Transverse colon (tissue), 4 donors: ENCODE measurements around the gene CD163. TPM values are rescaled to one million over a fixed set of nuclear protein-coding genes. Genes with fewer than 3 reads are reported as not detected.
"Not testable (repeated sequence)": the region's sequence is repeated elsewhere in the genome, so short reads cannot be mapped to it uniquely, and the experiment has no call there.

Source experiments
- DNase-seq: peaks from one replicate; pipeline ENCODE4 v3.0.0-alpha.2; 2019
- H3K27ac ChIP-seq, 4 donors: fragments of 200-600 bp; sonication (generic); 2 replicates each; pipeline ENCODE4 v1.5.1; 2016 to 2018; ENCODE audit warnings: inconsistent platforms in 4 of 4
- H3K27me3 ChIP-seq: fragments of 200-600 bp; sonication (generic); 2 replicates; pipeline ENCODE4 v1.5.1; 2017; ENCODE audit warnings: inconsistent platforms
- H3K36me3 ChIP-seq, 4 donors: fragments of 200-600 bp; sonication (generic); 2 replicates each; pipeline ENCODE4 v1.5.1; 2017 to 2019; ENCODE audit warnings: inconsistent platforms in 4 of 4
- H3K4me1 ChIP-seq, 4 donors: fragments of 200-600 bp; sonication (generic); 2 replicates each; pipeline ENCODE4 v1.5.1; 2017 to 2020; ENCODE audit warnings: inconsistent platforms in 4 of 4
- H3K4me3 ChIP-seq, 4 donors: fragments of 200-600 bp; sonication (generic); 1 replicate in 1 of 4; 2 replicates in 3 of 4; pipeline versions ENCODE4 v1.5.1 to v1.6.1; 2017 to 2019; ENCODE audit warnings: inconsistent platforms in 4 of 4
- H3K9me3 ChIP-seq, 2 donors: fragments of 200-600 bp; sonication (generic); 2 replicates each; pipeline ENCODE4 v1.5.1; 2017 to 2019; ENCODE audit warnings: inconsistent platforms in 2 of 2
- EP300 ChIP-seq: sonication (generic); formaldehyde crosslinking; IDR thresholded peaks from one replicate; pipeline ENCODE4 v1.6.1; 2017; ENCODE audit warnings: antibody characterized with exemption, low read depth
- POLR2A ChIP-seq: fragments of 450-650 bp; IDR thresholded peaks from one replicate; pipeline ENCODE4 v1.6.1; 2016; ENCODE audit warnings: antibody characterized with exemption, mild to moderate bottlenecking, moderate library complexity
- POLR2AphosphoS5 ChIP-seq, 3 donors: sonication (generic); formaldehyde crosslinking; IDR thresholded peaks; one replicate each; pipeline ENCODE4 v1.6.1; 2016; ENCODE audit warnings: antibody characterized with exemption in 3 of 3
- WGBS, 2 donors: methylation state at CpG; one replicate each; pipeline ENCODE4 v1.1.5; 2018; ENCODE audit warnings: low coverage in 1 of 2; 5-methylcytosine and 5-hydroxymethylcytosine counted together
- in situ Hi-C, 4 donors: fragments of 200-750 bp; cut with MboI; loops; one replicate each; pipeline versions ENCODE4 v1.15.0 to v1.15.1; 2017; ENCODE audit warnings: low sequenced_read_pairs in 3 of 4, low pct_ligation_motif_present in 1 of 4, low pct_unique_long_range_greater_than_20kb in 1 of 4
- intact Hi-C: fragments of 100-400 bp; cut with DNase I; formaldehyde crosslinking; loops from one replicate; pipeline ENCODE4 v1.15.1; 2023; ENCODE audit warnings: low total_unique reads
- total RNA-seq, 4 donors: library from RNA; depleted of rRNA; stranded (reverse); fragments of >200 nt; gene quantifications; one replicate each; pipeline ENCODE4 v1.1.0, GENCODE V29; 2016
- TF ChIP-seq, protein P1 (sequence below), 5 experiments: fragments of 200-600 bp in 3 of 5; fragments of 450-650 bp in 2 of 5; sonication (generic) in 3 of 5; IDR thresholded peaks; 1 replicate in 2 of 5; 2 replicates in 3 of 5; pipeline ENCODE4 v1.5.1; 2016 to 2017; ENCODE audit warnings: antibody characterized with exemption in 5 of 5, inconsistent platforms in 3 of 5, mild to moderate bottlenecking in 2 of 5, moderate library complexity in 1 of 5

The CD163 gene
- total RNA-seq, 4 donors from 2014 or later: 14.9 to 80.3 (median 43.8) TPM

DNA sequence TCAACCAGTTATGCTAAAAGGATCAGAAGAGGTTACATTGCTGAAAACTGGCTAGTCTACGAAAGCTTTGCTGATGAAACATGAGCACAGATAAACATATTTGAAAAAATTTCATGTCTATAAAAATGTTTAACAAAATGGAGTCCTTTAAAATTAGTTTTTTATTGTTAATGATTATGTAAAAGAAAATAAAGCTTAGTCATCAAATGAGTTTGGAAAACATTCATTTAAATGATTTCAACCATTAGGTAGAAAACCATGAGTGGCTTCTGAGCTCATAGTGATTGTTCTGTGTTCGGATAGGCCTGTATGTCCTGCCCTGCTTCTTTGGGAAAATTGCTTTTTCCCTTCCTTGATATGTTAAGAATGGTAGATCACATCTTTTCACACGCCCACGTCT, 59.0 kb downstream of the CD163 start:
- Histone ChIP-seq H3K27ac (peak overlapping the region in 1 of 4 donors; percentile 7), H3K4me1 (peaks cover 0 to 3% (median 0%) of the 10 kb centered on the region in 4 donors), H3K27me3 (peaks cover 18% of the 10 kb centered on the region), H3K4me3 (no peak overlapping the region), H3K36me3 (no peaks in the 10 kb centered on the region), H3K9me3 (no peaks in the 10 kb centered on the region)
- WGBS, 2 donors: 79 to 80% methylated on average over 4 of the region's 4 CpGs
- intact Hi-C loops (no loop called here), in situ Hi-C loops (no loop called here)
- TF ChIP-seq POLR2AphosphoS5 (IDR thresholded peaks at IDR 0.05) (no peak), EP300 (no peak), POLR2A (no peak)
- TF ChIP-seq, protein P1, sequence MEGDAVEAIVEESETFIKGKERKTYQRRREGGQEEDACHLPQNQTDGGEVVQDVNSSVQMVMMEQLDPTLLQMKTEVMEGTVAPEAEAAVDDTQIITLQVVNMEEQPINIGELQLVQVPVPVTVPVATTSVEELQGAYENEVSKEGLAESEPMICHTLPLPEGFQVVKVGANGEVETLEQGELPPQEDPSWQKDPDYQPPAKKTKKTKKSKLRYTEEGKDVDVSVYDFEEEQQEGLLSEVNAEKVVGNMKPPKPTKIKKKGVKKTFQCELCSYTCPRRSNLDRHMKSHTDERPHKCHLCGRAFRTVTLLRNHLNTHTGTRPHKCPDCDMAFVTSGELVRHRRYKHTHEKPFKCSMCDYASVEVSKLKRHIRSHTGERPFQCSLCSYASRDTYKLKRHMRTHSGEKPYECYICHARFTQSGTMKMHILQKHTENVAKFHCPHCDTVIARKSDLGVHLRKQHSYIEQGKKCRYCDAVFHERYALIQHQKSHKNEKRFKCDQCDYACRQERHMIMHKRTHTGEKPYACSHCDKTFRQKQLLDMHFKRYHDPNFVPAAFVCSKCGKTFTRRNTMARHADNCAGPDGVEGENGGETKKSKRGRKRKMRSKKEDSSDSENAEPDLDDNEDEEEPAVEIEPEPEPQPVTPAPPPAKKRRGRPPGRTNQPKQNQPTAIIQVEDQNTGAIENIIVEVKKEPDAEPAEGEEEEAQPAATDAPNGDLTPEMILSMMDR (IDR thresholded peaks at IDR 0.05): no peak
- DNase-seq: no peak

DNA sequence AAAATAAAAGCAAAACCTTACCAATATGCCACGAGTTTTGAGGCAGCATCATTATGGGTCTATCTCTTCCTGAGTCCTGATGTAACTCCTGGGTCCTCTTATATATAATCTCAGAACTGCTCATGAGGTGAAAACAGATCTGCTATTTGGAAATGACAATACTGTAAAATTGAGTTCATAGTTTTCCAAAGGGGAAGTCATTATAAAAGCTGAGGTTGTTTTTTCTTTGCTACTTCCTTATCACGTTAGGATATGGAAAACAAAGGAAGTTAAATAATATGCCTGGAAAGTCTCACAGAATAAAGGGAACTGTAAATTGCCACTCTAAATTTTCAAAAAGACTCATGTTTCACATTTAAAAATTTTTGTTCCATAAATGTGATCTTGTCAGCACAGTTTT, 59.5 kb downstream of the CD163 start, which contains the start of gene CD163L1:
Gene CD163L1, minus strand, starts transcription at position 78 of the 400 bp plus-strand sequence. Its CDS starts 26 bp downstream, at position 52.
- H3K27ac ChIP-seq: peak within 1 kb of the TSS in 2 of 4 donors; percentile 7 to 12
- no peak within 1 kb of the TSS for H3K4me3 ChIP-seq
- no peaks in the 10 kb centered on the region for H3K9me3 ChIP-seq
- DNase-seq: no peak
- WGBS, 2 donors: 21 to 35% methylated on average over 2 of the region's 2 CpGs
- intact Hi-C loops: no loop called here
- no peaks in the 10 kb centered on the region for H3K36me3 ChIP-seq
- H3K4me1 ChIP-seq: peaks cover 0 to 3% (median 0%) of the 10 kb centered on the region in 4 donors
- H3K27me3 ChIP-seq: peaks cover 18% of the 10 kb centered on the region
- in situ Hi-C loops: no loop called here
- no peak for TF ChIP-seq EP300
- peak; percentile 22 for TF ChIP-seq POLR2A

DNA sequence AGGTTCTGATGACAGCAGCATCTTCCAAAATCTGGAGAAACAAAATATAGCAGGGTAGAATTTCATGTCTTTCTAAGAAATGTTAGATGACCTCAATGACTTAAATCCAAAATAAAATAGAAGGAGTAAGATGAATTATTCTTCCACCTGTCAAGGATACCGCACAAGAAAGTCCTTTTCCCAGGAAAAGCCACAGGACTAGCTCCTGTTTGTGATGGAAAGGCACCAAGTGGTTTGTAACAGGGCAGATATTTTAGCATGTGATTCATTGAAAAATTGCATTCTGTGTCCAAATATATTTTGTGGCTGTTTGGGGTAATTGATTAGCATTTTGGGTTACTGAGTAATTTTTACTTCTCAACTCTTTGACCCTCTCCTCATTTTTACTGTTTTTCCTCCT, 62.4 kb downstream of the CD163 start:
- DNase-seq: no peak
- no peaks in the 10 kb centered on the region for H3K9me3 ChIP-seq
- 88 to 100% methylated on average over 1 of the region's 1 CpG for WGBS, 2 donors
- in situ Hi-C loops (no loop called here), intact Hi-C loops (no loop called here)
- H3K36me3 ChIP-seq: no peaks in the 10 kb centered on the region
- H3K27ac ChIP-seq: no peak overlapping the region
- TF ChIP-seq, protein P1 (IDR thresholded peaks at IDR 0.05): no peak
- TF ChIP-seq POLR2AphosphoS5 (IDR thresholded peaks at IDR 0.05) (no peak), EP300 (no peak), POLR2A (no peak)
- no peak overlapping the region for H3K4me3 ChIP-seq
- H3K27me3 ChIP-seq: peaks cover 18% of the 10 kb centered on the region
- peaks cover 0 to 3% (median 0%) of the 10 kb centered on the region in 4 donors for H3K4me1 ChIP-seq

DNA sequence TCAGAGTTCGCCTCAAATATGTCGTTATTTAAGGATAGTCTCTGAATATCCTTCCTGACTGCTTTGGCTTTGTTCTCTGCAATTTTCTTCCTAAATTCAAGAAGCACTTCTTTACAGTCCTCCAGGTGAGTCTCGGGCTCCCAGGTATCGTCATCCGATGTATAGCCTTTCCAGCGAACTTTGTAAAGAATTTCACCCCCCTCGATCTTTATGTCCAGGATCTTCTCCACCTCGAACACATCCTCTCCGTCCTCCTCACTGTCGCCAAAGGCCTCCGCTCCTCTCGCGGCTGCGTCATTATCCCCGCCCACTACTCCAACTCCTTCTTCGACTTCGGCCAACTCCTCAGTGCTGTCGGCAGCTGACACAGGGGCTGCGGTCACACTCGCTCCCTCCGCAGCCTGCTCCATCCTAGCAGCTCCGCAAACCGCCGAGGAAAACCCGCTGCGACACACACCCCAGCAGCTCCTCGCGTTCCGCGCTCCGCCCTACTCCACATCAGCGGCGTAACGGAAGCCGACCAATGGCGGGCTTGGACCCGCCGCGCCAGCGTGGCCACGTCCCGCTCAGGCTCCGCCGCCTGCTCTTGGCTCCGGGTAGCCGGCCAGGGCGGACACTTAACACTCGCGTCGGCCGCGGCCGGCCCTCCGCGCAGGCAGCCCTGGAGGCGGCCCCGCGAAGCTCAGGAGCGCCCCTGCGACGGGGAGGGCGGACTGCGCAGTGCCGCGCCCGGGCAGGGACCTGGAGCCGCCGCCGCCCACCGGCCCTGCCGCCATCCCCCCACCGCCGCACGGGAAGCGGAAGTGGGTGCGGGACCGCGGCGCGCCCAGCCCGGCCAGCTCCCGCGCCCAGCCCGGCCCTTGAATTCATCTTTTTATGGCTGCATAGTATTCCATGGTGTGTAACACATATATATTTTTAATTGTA, 63.7 kb downstream of the CD163 start:
- Histone ChIP-seq H3K4me3 (peak overlapping the region in 3 of 4 donors; percentile 16 to 36 (median 23)), H3K9me3 (no peaks in the 10 kb centered on the region), H3K4me1 (peaks cover 0 to 3% (median 0%) of the 10 kb centered on the region in 4 donors), H3K27me3 (peaks cover 18% of the 10 kb centered on the region), H3K36me3 (no peaks in the 10 kb centered on the region), H3K27ac (peak overlapping the region in 3 of 4 donors; percentile 1 to 36 (median 17))
- peak; percentile 29 for TF ChIP-seq POLR2A
- TF ChIP-seq, protein P1 (IDR thresholded peaks at IDR 0.05): no peak
- DNase-seq: peak; percentile 47
- 26 to 35% methylated on average over 16 to 76 of the region's 84 CpGs for WGBS, 2 donors
- in situ Hi-C loops: no loop called here
- intact Hi-C loops: no loop called here

DNA sequence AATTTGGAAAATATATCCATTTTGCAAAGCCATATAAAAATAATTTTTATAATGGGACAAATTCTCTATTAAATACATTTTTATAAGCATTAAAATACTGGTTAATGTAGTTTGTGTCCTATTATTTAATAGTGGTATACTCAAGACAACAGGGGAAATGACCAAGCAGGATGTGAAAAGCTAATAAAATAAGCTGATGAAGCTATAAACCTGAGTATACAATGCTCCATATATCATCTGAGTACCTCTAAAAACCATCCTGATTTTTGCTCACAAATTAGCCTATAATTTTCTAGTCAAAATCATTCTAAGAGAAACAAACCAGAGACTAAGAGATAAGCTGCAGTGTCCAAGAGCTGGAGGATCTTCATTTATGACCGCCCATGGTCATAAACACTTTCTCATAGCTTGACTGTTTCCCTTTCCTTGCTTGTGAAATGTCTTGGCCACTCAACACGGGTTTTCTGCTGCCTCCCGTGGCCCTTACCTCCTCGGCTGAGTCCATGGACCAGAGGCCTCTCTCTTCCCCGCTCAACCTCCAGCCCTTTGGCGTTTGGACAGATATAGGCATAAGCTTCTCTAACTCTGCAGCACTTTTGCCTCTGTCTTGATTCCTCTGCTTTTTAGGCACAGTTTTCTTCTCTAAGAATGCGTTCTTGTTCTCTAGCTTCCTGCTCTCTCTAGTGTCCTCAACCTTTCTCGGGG, 65.1 kb downstream of the CD163 start:
- peaks cover 18% of the 10 kb centered on the region for H3K27me3 ChIP-seq
- H3K4me3 ChIP-seq, in situ Hi-C loops, H3K36me3 ChIP-seq, intact Hi-C loops, DNase-seq, H3K9me3 ChIP-seq, H3K27ac ChIP-seq, H3K4me1 ChIP-seq: not testable (repeated sequence)
- 64 to 69% methylated on average over 8 of the region's 8 CpGs for WGBS, 2 donors

DNA sequence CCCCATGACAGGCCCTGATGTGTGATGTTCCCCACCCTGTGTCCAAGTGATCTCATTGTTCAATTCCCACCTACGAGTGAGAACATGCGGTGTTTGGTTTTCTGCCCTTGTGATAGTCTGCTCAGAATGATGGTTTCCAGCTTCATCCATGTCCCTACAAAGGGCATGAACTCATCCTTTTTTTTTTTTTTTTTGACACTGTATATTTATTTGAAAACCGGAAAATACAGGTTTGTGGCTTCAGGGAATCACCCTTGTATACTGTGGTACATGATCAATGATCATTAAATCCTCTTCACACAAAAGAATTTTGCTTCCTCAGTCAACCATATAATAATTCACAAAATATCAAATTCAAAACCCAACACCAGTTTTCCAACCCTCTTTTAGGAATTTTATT, 66.1 kb downstream of the CD163 start:
- in situ Hi-C loops, DNase-seq, H3K27ac ChIP-seq, H3K4me3 ChIP-seq, intact Hi-C loops, H3K9me3 ChIP-seq, H3K36me3 ChIP-seq, H3K4me1 ChIP-seq: not testable (repeated sequence)
- 40 to 73% methylated on average over 1 to 3 of the region's 3 CpGs for WGBS, 2 donors
- H3K27me3 ChIP-seq: peaks cover 16% of the 10 kb centered on the region
